IPS DF 4.7 (cell line): ENCODE measurements around the gene NTNG2.
"Not testable (repeated sequence)": the region's sequence is repeated elsewhere in the genome, so short reads cannot be mapped to it uniquely, and the experiment has no call there.

ENCODE experiments used
- DNase-seq: peaks from one replicate; pipeline ENCODE4 v3.0.0-alpha.2; 2013; ENCODE audit warnings: low spot score; ENCODE audit errors: extremely low read depth

The NTNG2 gene

GRCh38 chr9:132249690-132250089 lies 87.8 kb downstream of the NTNG2 start:
- no peak for DNase-seq

GRCh38 chr9:132250324-132251262 lies 88.7 kb downstream of the NTNG2 start:
- DNase-seq = no peak

GRCh38 chr9:132260846-132261245 lies 99.0 kb downstream of the NTNG2 start:
- no peak for DNase-seq

GRCh38 chr9:132266017-132266416 lies 104.2 kb downstream of the NTNG2 start:
- DNase-seq = no peak

GRCh38 chr9:132267660-132268059 lies 105.8 kb downstream of the NTNG2 start:
- no peak for DNase-seq

- no peak for DNase-seq
Observed at GRCh38 chr9:132268725-132269352, 107.0 kb downstream of the NTNG2 start.

- DNase-seq = not testable (repeated sequence)
Observed at GRCh38 chr9:132269704-132270516, 108.1 kb downstream of the NTNG2 start.

- no peak for DNase-seq
Observed at GRCh38 chr9:132274861-132275260, 113.0 kb downstream of the NTNG2 start.

GRCh38 chr9:132283165-132283564 lies 121.3 kb downstream of the NTNG2 start:
- no peak for DNase-seq

- no peak for DNase-seq
Observed at GRCh38 chr9:132283863-132284262, 122.0 kb downstream of the NTNG2 start.

GRCh38 chr9:132287256-132287760 lies 125.5 kb downstream of the NTNG2 start:
- no peak for DNase-seq

- DNase-seq = no peak
Observed at GRCh38 chr9:132288361-132288760, 126.5 kb downstream of the NTNG2 start.

GRCh38 chr9:132288966-132289365 lies 127.1 kb downstream of the NTNG2 start:
- DNase-seq = no peak

- no peak for DNase-seq
Observed at GRCh38 chr9:132293145-132293721, 131.4 kb downstream of the NTNG2 start.
